HCT116 (cell line): ENCODE results near the gene CBFA2T2.

Experiments used
- CTCF ChIP-seq, 3 experiments: fragments of 200-600 bp in 1 of 3; sonication (generic) in 1 of 3; IDR thresholded peaks in 2 of 3; conservative IDR thresholded peaks in 1 of 3; 2 replicates each; pipeline ENCODE4 v1.5.1; 2012 to 2017; ENCODE audit warnings: low read depth in 2 of 3, low read length in 2 of 3, antibody characterized with exemption in 1 of 3, borderline replicate concordance in 1 of 3, control low read depth in 1 of 3, mild to moderate bottlenecking in 1 of 3, mixed read lengths in 1 of 3, mixed run types in 1 of 3, moderate library complexity in 1 of 3; ENCODE audit not compliant: insufficient read depth in 1 of 3
- EZH2 ChIP-seq: fragments of 200-600 bp; sonication (generic); IDR thresholded peaks from 2 replicates; pipeline ENCODE4 v1.6.1; 2017; ENCODE audit warnings: antibody characterized with exemption, mixed run types
- POLR2A ChIP-seq: IDR thresholded peaks from 2 replicates; pipeline ENCODE4 v1.7.0; 2011; ENCODE audit warnings: borderline replicate concordance; ENCODE audit not compliant: insufficient read depth, insufficient read length; ENCODE audit errors: extremely low read depth
- POLR2AphosphoS5 ChIP-seq: IDR thresholded peaks from 2 replicates; pipeline ENCODE4 v1.6.1; 2011; ENCODE audit warnings: mild to moderate bottlenecking, low read depth, low read length, moderate library complexity
- ZBTB33 ChIP-seq: IDR thresholded peaks from 2 replicates; pipeline ENCODE4 v1.6.1; 2011; ENCODE audit warnings: mild to moderate bottlenecking, low read length, moderate library complexity; ENCODE audit not compliant: insufficient replicate concordance; ENCODE audit errors: extremely low read depth
- ZFX ChIP-seq: fragments of 450-650 bp; IDR thresholded peaks from 2 replicates; pipeline ENCODE4 v1.6.1; 2017

- TF ChIP-seq POLR2A (no peak), POLR2AphosphoS5 (no peak), EZH2 (no peak), ZFX (no peak), CTCF (IDR thresholded peaks at IDR 0.05 in 2 of 3, conservative IDR thresholded peaks at IDR 0.05 in 1 of 3; ENCODE audit: borderline replicate concordance in 1 of 3, insufficient read depth in 1 of 3, low read depth in 2 of 3, low read length in 2 of 3) (no peak), ZBTB33 (no peak)
Observed at GRCh38 chr20:33594743-33595142, 104.8 kb downstream of the CBFA2T2 start.
